Epidermal melanocyte (primary cell): ENCODE data around the gene HHAT.

Source experiments
- DNase-seq: peaks from one replicate; pipeline ENCODE4 v3.0.0; 2011; ENCODE audit warnings: low spot score; ENCODE audit not compliant: insufficient read length

The HHAT gene

GRCh38 chr1:210596641-210597040 lies 267.9 kb downstream of the HHAT start:
- no peak for DNase-seq

- no peak for DNase-seq
Observed at GRCh38 chr1:210597555-210598134, 268.9 kb downstream of the HHAT start.

GRCh38 chr1:210598135-210598652 lies 269.5 kb downstream of the HHAT start:
- peak; percentile 44 for DNase-seq

- DNase-seq, result no peak
Observed at GRCh38 chr1:210600421-210601159, 271.9 kb downstream of the HHAT start.

GRCh38 chr1:210603123-210603522 lies 274.4 kb downstream of the HHAT start:
- DNase-seq, result no peak

- no peak for DNase-seq
Observed at GRCh38 chr1:210605099-210605498, 276.4 kb downstream of the HHAT start.

- no peak for DNase-seq
Observed at GRCh38 chr1:210607361-210607760, 278.7 kb downstream of the HHAT start.

- DNase-seq, result no peak
Observed at GRCh38 chr1:210608767-210609166, 280.1 kb downstream of the HHAT start.

GRCh38 chr1:210616356-210616755 lies 287.7 kb downstream of the HHAT start:
- DNase-seq, result no peak

GRCh38 chr1:210617293-210617692 lies 288.6 kb downstream of the HHAT start:
- no peak for DNase-seq

GRCh38 chr1:210618369-210618768 lies 289.7 kb downstream of the HHAT start:
- no peak for DNase-seq

GRCh38 chr1:210620867-210621488 lies 292.3 kb downstream of the HHAT start:
- no peak for DNase-seq

GRCh38 chr1:210621712-210622111 lies 293.0 kb downstream of the HHAT start:
- DNase-seq, result no peak

GRCh38 chr1:210624722-210625121 lies 296.0 kb downstream of the HHAT start:
- DNase-seq, result no peak

GRCh38 chr1:210625715-210626114 lies 297.0 kb downstream of the HHAT start:
- no peak for DNase-seq

- DNase-seq, result no peak
Observed at GRCh38 chr1:210626341-210626740, 297.6 kb downstream of the HHAT start.

GRCh38 chr1:210627755-210628154 lies 299.1 kb downstream of the HHAT start:
- DNase-seq, result no peak

- DNase-seq, result no peak
Observed at GRCh38 chr1:210629276-210629675, 300.6 kb downstream of the HHAT start.

GRCh38 chr1:210631399-210631798 lies 302.7 kb downstream of the HHAT start:
- no peak for DNase-seq

GRCh38 chr1:210633140-210633539 lies 304.4 kb downstream of the HHAT start:
- no peak for DNase-seq

- no peak for DNase-seq
Observed at GRCh38 chr1:210633636-210634035, 304.9 kb downstream of the HHAT start.

GRCh38 chr1:210635108-210635507 lies 306.4 kb downstream of the HHAT start:
- no peak for DNase-seq

- DNase-seq, result no peak
Observed at GRCh38 chr1:210641582-210641981, 312.9 kb downstream of the HHAT start.
